ENCODE data around the gene TTLL8.

TTLL8 gene

GRCh38 chr22:50025993-50026392 lies 32.1 kb downstream of the TTLL8 start:
- Histone ChIP-seq H3K27ac (no peak overlapping the region), H3K36me3 (ENCODE audit: insufficient read depth, low read length) (no peaks in the 10 kb centered on the region), H3K4me3 (no peak overlapping the region), H3K9ac (ENCODE audit: insufficient read length) (no peak overlapping the region), H3K9me3 (ENCODE audit: low read depth, low read length) (no peaks in the 10 kb centered on the region)
- TF ChIP-seq EZH2 (IDR thresholded peaks at IDR 0.05) (no peak), POLR2AphosphoS5 (IDR thresholded peaks at IDR 0.05; ENCODE audit: borderline replicate concordance, low read depth, low read length) (no peak), FOXP2 (optimal IDR thresholded peaks at IDR 0.05; ENCODE audit: control extremely low read depth, extremely low read length, insufficient read depth) (no peak)
- no peak for DNase-seq (ENCODE audit: low read depth, low spot score)

- TF ChIP-seq POLR2AphosphoS5 (IDR thresholded peaks at IDR 0.05; ENCODE audit: borderline replicate concordance, low read depth, low read length) (no peak), EZH2 (IDR thresholded peaks at IDR 0.05) (no peak), FOXP2 (optimal IDR thresholded peaks at IDR 0.05; ENCODE audit: control extremely low read depth, extremely low read length, insufficient read depth) (no peak)
- H3K9me3 ChIP-seq (ENCODE audit: low read depth, low read length) = no peaks in the 10 kb centered on the region
- no peak overlapping the region for H3K27ac ChIP-seq
- H3K9ac ChIP-seq (ENCODE audit: insufficient read length) = no peak overlapping the region
- no peak for DNase-seq (ENCODE audit: low read depth, low spot score)
- H3K4me3 ChIP-seq = no peak overlapping the region
- H3K36me3 ChIP-seq (ENCODE audit: insufficient read depth, low read length) = no peaks in the 10 kb centered on the region
These were observed 35.8 kb downstream of the TTLL8 start for GRCh38 chr22:50022171-50022819.

GRCh38 chr22:50020606-50021005 lies 37.5 kb downstream of the TTLL8 start:
- no peak overlapping the region for H3K9ac ChIP-seq (ENCODE audit: insufficient read length)
- no peaks in the 10 kb centered on the region for H3K36me3 ChIP-seq (ENCODE audit: insufficient read depth, low read length)
- no peak overlapping the region for H3K4me3 ChIP-seq
- no peak for DNase-seq (ENCODE audit: low read depth, low spot score)
- H3K9me3 ChIP-seq (ENCODE audit: low read depth, low read length) = no peaks in the 10 kb centered on the region
- H3K27ac ChIP-seq = no peak overlapping the region
- TF ChIP-seq FOXP2 (optimal IDR thresholded peaks at IDR 0.05; ENCODE audit: control extremely low read depth, extremely low read length, insufficient read depth) (no peak), POLR2AphosphoS5 (IDR thresholded peaks at IDR 0.05; ENCODE audit: borderline replicate concordance, low read depth, low read length) (no peak), EZH2 (IDR thresholded peaks at IDR 0.05) (no peak)

GRCh38 chr22:50019316-50019715 lies 38.8 kb downstream of the TTLL8 start:
- no peak for DNase-seq (ENCODE audit: low read depth, low spot score)
- Histone ChIP-seq H3K9ac (ENCODE audit: insufficient read length) (no peak overlapping the region), H3K36me3 (ENCODE audit: insufficient read depth, low read length) (no peaks in the 10 kb centered on the region), H3K27ac (no peak overlapping the region), H3K9me3 (ENCODE audit: low read depth, low read length) (no peaks in the 10 kb centered on the region), H3K4me3 (no peak overlapping the region)
- TF ChIP-seq EZH2 (IDR thresholded peaks at IDR 0.05) (no peak), FOXP2 (optimal IDR thresholded peaks at IDR 0.05; ENCODE audit: control extremely low read depth, extremely low read length, insufficient read depth) (no peak)

- no peak for DNase-seq (ENCODE audit: low read depth, low spot score)
- Histone ChIP-seq H3K36me3 (ENCODE audit: insufficient read depth, low read length) (no peaks in the 10 kb centered on the region), H3K27ac (peak overlapping the region; percentile 35; the same call in 1 of the 2 replicates), H3K9ac (ENCODE audit: insufficient read length) (no peak overlapping the region), H3K9me3 (ENCODE audit: low read depth, low read length) (no peaks in the 10 kb centered on the region), H3K4me3 (no peak overlapping the region)
- TF ChIP-seq POLR2AphosphoS5 (IDR thresholded peaks at IDR 0.05; ENCODE audit: borderline replicate concordance, low read depth, low read length) (no peak), FOXP2 (optimal IDR thresholded peaks at IDR 0.05; ENCODE audit: control extremely low read depth, extremely low read length, insufficient read depth) (no peak), EZH2 (IDR thresholded peaks at IDR 0.05) (no peak)
These were observed 39.4 kb downstream of the TTLL8 start for GRCh38 chr22:50018608-50019285.

- Histone ChIP-seq H3K27ac (no peak overlapping the region), H3K9me3 (ENCODE audit: low read depth, low read length) (no peaks in the 10 kb centered on the region), H3K36me3 (ENCODE audit: insufficient read depth, low read length) (no peaks in the 10 kb centered on the region), H3K9ac (ENCODE audit: insufficient read length) (no peak overlapping the region), H3K4me3 (no peak overlapping the region)
- DNase-seq (ENCODE audit: low read depth, low spot score) = no peak
- TF ChIP-seq FOXP2 (optimal IDR thresholded peaks at IDR 0.05; ENCODE audit: control extremely low read depth, extremely low read length, insufficient read depth) (no peak), EZH2 (IDR thresholded peaks at IDR 0.05) (no peak), POLR2AphosphoS5 (IDR thresholded peaks at IDR 0.05; ENCODE audit: borderline replicate concordance, low read depth, low read length) (no peak)
These were observed 40.3 kb downstream of the TTLL8 start for GRCh38 chr22:50017701-50018224.

GRCh38 chr22:50016988-50017700 lies 41.0 kb downstream of the TTLL8 start:
- H3K36me3 ChIP-seq (ENCODE audit: insufficient read depth, low read length) = no peaks in the 10 kb centered on the region
- no peaks in the 10 kb centered on the region for H3K9me3 ChIP-seq (ENCODE audit: low read depth, low read length)
- no peak for TF ChIP-seq FOXP2 (optimal IDR thresholded peaks at IDR 0.05; ENCODE audit: control extremely low read depth, extremely low read length, insufficient read depth)
- no peak for TF ChIP-seq POLR2AphosphoS5 (IDR thresholded peaks at IDR 0.05; ENCODE audit: borderline replicate concordance, low read depth, low read length)
- no peak for TF ChIP-seq EZH2 (IDR thresholded peaks at IDR 0.05)
- H3K9ac ChIP-seq (ENCODE audit: insufficient read length) = no peak overlapping the region
- H3K4me3 ChIP-seq = no peak overlapping the region
- no peak for DNase-seq (ENCODE audit: low read depth, low spot score)
- no peak overlapping the region for H3K27ac ChIP-seq

GRCh38 chr22:50016308-50016987 lies 41.6 kb downstream of the TTLL8 start:
- no peaks in the 10 kb centered on the region for H3K36me3 ChIP-seq (ENCODE audit: insufficient read depth, low read length)
- no peak overlapping the region for H3K27ac ChIP-seq
- H3K4me3 ChIP-seq = no peak overlapping the region
- no peaks in the 10 kb centered on the region for H3K9me3 ChIP-seq (ENCODE audit: low read depth, low read length)
- TF ChIP-seq EZH2 (IDR thresholded peaks at IDR 0.05) (no peak), FOXP2 (optimal IDR thresholded peaks at IDR 0.05; ENCODE audit: control extremely low read depth, extremely low read length, insufficient read depth) (no peak), POLR2AphosphoS5 (IDR thresholded peaks at IDR 0.05; ENCODE audit: borderline replicate concordance, low read depth, low read length) (no peak)
- no peak overlapping the region for H3K9ac ChIP-seq (ENCODE audit: insufficient read length)
- DNase-seq (ENCODE audit: low read depth, low spot score) = no peak
